Measurements from ENCODE around the gene RASGRP1.
"Not testable (repeated sequence)": the region's sequence is repeated elsewhere in the genome, so short reads cannot be mapped to it uniquely, and the experiment has no call there.

The RASGRP1 gene

DNA sequence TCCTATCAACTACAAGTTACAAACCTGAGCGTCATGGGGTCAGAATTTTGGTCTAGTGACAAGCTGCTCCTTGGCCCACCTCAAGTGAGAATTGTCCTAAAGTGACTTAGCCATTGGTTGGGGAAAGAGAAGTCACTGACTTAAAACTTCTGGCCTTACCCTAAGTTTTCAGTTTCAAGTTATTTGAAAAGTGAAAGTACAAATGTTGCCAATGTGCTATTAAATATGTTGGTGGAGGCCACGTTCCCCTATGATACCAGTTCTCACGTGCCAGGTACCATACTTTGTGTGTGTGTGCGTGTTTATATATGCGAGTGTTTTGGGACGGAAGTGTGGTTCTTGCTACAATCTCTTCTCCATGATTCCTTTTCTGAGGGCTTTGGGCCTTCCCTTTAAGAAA lies 22.6 kb upstream of the RASGRP1 start:
- intact Hi-C loops (cut with DNase I; ENCODE audit: low total_unique reads): no loop called here
- H3K9me3 ChIP-seq: no peaks in the 10 kb centered on the region
- H3K27ac ChIP-seq: no peak overlapping the region
- H3K27me3 ChIP-seq: no peaks in the 10 kb centered on the region
- no peak overlapping the region for H3K4me3 ChIP-seq
- TF ChIP-seq, protein P1, sequence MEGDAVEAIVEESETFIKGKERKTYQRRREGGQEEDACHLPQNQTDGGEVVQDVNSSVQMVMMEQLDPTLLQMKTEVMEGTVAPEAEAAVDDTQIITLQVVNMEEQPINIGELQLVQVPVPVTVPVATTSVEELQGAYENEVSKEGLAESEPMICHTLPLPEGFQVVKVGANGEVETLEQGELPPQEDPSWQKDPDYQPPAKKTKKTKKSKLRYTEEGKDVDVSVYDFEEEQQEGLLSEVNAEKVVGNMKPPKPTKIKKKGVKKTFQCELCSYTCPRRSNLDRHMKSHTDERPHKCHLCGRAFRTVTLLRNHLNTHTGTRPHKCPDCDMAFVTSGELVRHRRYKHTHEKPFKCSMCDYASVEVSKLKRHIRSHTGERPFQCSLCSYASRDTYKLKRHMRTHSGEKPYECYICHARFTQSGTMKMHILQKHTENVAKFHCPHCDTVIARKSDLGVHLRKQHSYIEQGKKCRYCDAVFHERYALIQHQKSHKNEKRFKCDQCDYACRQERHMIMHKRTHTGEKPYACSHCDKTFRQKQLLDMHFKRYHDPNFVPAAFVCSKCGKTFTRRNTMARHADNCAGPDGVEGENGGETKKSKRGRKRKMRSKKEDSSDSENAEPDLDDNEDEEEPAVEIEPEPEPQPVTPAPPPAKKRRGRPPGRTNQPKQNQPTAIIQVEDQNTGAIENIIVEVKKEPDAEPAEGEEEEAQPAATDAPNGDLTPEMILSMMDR (IDR thresholded peaks at IDR 0.05): no peak
- no peaks in the 10 kb centered on the region for H3K36me3 ChIP-seq
- no peak for DNase-seq
- H3K4me1 ChIP-seq: no peaks in the 10 kb centered on the region

DNA sequence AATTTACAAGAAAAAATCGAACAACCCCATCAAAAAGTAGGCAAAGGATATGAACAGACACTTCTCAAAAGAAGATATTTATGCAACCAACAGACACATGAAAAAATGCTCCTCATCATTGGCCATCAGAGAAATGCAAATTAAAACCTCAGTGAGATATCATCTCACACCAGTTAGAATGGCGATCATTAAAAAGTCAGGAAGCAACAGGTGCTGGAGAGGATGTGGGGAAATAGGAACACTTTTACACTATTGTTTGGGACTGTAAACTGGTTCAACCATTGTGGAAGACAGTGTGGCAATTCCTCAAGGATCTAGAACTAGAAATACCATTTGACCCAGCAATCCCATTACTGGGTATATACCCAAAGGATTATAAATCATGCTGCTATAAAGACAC lies 21.4 kb upstream of the RASGRP1 start:
- H3K4me1 ChIP-seq; intact Hi-C loops (cut with DNase I; ENCODE audit: low total_unique reads): not testable (repeated sequence)

DNA sequence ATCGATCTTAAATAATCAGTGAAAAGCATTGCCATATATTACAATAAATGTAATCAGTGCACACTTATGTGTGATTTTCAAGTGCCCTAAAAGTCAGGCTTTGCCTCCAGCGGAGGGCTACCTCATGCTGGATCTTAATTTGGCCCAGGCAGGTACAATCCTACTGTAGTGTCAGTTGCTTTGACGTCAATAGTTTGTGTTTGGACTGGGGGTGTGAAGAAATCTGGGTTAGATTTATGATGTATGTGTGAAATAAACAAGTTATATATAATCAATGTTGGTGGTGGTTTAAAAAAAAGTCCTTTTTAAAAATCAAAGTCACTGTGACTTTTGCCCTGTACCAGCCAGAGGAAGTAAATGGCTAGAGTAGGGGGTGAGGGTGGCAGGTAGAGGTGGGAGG lies 14.0 kb upstream of the RASGRP1 start:
- Histone ChIP-seq H3K27ac (no peak overlapping the region), H3K27me3 (peaks cover 0 to 6% of the 10 kb centered on the region in 2 donors), H3K36me3 (no peaks in the 10 kb centered on the region), H3K9me3 (no peaks in the 10 kb centered on the region), H3K4me1 (no peaks in the 10 kb centered on the region), H3K4me3 (no peak overlapping the region)
- DNase-seq: no peak
- intact Hi-C loops (cut with DNase I; ENCODE audit: low total_unique reads): no loop called here
- TF ChIP-seq, protein P1 (IDR thresholded peaks at IDR 0.05): no peak

More for the DNA sequence above, 21.4 kb upstream of the RASGRP1 start:
- H3K36me3 ChIP-seq, H3K27me3 ChIP-seq, H3K9me3 ChIP-seq, DNase-seq, H3K4me3 ChIP-seq, H3K27ac ChIP-seq: not testable (repeated sequence)

DNA sequence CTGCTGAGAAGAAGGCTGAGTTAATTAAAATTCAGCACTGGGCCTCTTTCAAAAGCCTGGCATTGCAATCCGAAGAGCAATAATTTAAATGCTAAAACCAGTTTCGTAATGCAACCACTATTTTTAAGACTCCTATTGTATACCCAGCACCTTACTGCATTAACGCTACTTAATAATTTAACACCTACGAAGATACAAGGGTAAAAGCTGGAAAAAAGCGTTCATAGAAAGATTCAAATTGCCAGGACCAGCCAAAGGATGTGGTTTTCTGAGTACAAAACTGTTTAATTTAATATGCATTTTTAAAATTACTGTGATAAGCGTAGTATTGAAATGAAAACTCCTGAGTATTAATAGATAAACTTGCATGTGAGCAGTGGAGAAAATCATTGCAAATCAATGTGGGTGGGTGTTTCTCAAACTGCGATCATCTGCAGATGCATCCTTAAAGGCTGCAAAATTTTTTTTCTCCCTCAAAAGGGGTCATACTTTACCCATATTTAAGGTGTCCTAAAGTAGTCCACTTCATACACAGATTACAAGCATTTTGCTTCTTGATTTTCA lies 12.9 kb upstream of the RASGRP1 start:
- H3K27ac ChIP-seq: no peak overlapping the region
- no peak for DNase-seq
- intact Hi-C loops (cut with DNase I; ENCODE audit: low total_unique reads): no loop called here
- TF ChIP-seq, protein P1 (IDR thresholded peaks at IDR 0.05): no peak
- H3K36me3 ChIP-seq: no peaks in the 10 kb centered on the region
- H3K4me3 ChIP-seq: no peak overlapping the region
- H3K4me1 ChIP-seq: no peaks in the 10 kb centered on the region
- H3K27me3 ChIP-seq: peaks cover 0 to 11% of the 10 kb centered on the region in 2 donors
- H3K9me3 ChIP-seq: no peaks in the 10 kb centered on the region

DNA sequence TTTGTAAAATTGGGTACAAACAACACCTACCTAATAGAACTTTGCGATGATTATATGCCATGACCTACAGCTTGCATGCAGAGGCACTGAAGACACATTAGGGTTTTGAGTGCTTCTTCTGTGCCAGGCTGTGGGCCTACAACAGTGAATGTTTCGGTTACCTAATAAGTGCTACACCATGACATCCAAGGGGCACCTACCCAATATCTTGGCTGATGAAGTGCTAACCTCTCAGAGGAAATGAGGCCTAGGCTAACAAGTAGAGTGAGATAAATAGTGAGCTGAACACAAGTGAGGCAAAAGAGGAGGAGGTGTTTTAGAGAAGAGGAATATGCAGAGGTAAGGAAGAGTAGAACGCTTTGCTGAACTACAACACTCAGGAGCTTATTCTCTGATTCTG lies 12.2 kb upstream of the RASGRP1 start:
- no peak overlapping the region for H3K4me3 ChIP-seq
- H3K27ac ChIP-seq: no peak overlapping the region
- no peaks in the 10 kb centered on the region for H3K36me3 ChIP-seq
- no peaks in the 10 kb centered on the region for H3K9me3 ChIP-seq
- no peaks in the 10 kb centered on the region for H3K4me1 ChIP-seq
- peaks cover 0 to 11% of the 10 kb centered on the region in 2 donors for H3K27me3 ChIP-seq
- TF ChIP-seq, protein P1 (IDR thresholded peaks at IDR 0.05): no peak
- DNase-seq: no peak
- intact Hi-C loops (cut with DNase I; ENCODE audit: low total_unique reads): no loop called here

DNA sequence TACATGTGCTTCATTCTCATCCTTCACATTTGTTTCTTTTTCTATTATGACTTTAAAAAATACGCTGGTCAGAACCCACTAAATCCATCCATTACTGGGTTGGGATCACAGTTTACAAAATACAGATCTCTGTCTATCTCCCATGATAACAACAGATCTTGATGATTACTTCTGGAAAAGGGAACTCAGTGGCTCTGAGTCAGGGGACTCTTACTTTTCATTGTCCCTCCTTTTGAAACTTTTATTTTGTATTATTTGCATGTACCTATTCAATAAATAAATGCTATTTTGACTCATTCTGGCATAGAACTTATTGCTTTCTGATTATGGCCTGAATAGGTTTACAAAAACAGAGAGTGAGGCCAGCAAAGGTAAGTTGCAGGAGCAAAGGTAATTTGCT lies 11.6 kb upstream of the RASGRP1 start:
- no peaks in the 10 kb centered on the region for H3K4me1 ChIP-seq
- intact Hi-C loops (cut with DNase I; ENCODE audit: low total_unique reads): no loop called here
- H3K4me3 ChIP-seq: no peak overlapping the region
- no peak overlapping the region for H3K27ac ChIP-seq
- H3K9me3 ChIP-seq: no peaks in the 10 kb centered on the region
- no peaks in the 10 kb centered on the region for H3K36me3 ChIP-seq
- H3K27me3 ChIP-seq: peaks cover 0 to 11% of the 10 kb centered on the region in 2 donors
- no peak for DNase-seq
- TF ChIP-seq, protein P1 (IDR thresholded peaks at IDR 0.05): no peak
